Keratinocyte (primary cell): ENCODE data around the gene SEC61B. TPM values are rescaled to one million over a fixed set of nuclear protein-coding genes. Genes with fewer than 3 reads are reported as not detected.

Source experiments
- DNase-seq: peaks from one replicate; pipeline ENCODE4 v3.0.0-alpha.2; 2011; ENCODE audit warnings: low read depth, missing footprints, low spot score
- FAIRE-seq: peaks from 2 replicates; lab custom pipeline; 2011; peaks lifted over from hg19 to GRCh38; lab: Jason Lieb, UNC
- H2AFZ ChIP-seq: 2 replicates; pipeline ENCODE4 v1.6.0; 2012; ENCODE audit warnings: low read length, control low read depth, inconsistent platforms; ENCODE audit not compliant: control insufficient read depth
- H3K27ac ChIP-seq: 2 replicates; pipeline ENCODE4 v1.5.1; 2011; ENCODE audit warnings: low read length; ENCODE audit not compliant: control insufficient read depth, insufficient read depth
- H3K27me3 ChIP-seq: 3 replicates; pipeline ENCODE4 v1.6.0; 2011; ENCODE audit warnings: low read length; ENCODE audit not compliant: control insufficient read depth, insufficient read depth; ENCODE audit errors: extremely low read depth
- H3K36me3 ChIP-seq, 2 experiments: 2 replicates in 1 of 2; 3 replicates in 1 of 2; pipeline ENCODE4 v1.5.1; 2011; ENCODE audit warnings: low read length in 2 of 2, mild to moderate bottlenecking in 1 of 2; ENCODE audit not compliant: control insufficient read depth in 2 of 2, insufficient read depth in 2 of 2; ENCODE audit errors: extremely low read depth in 1 of 2
- H3K4me1 ChIP-seq: 3 replicates; pipeline ENCODE4 v1.5.1; 2011; ENCODE audit warnings: low read length; ENCODE audit not compliant: control insufficient read depth, insufficient read depth; ENCODE audit errors: extremely low read depth
- H3K4me2 ChIP-seq: 3 replicates; pipeline ENCODE4 v1.6.0; 2011; ENCODE audit warnings: low read depth, low read length; ENCODE audit not compliant: control insufficient read depth, insufficient read depth; ENCODE audit errors: extremely low read depth
- H3K4me3 ChIP-seq, 3 experiments: fragments of 200-600 bp in 1 of 3; sonication (generic) in 1 of 3; 2 replicates in 2 of 3; 3 replicates in 1 of 3; pipeline ENCODE4 v1.5.1; 2011 to 2016; ENCODE audit warnings: low read length in 3 of 3, mild to moderate bottlenecking in 3 of 3, control low read depth in 2 of 3, inconsistent platforms in 1 of 3, low read depth in 1 of 3, mixed read lengths in 1 of 3, mixed run types in 1 of 3, moderate library complexity in 1 of 3; ENCODE audit not compliant: control insufficient read depth in 2 of 3, insufficient read depth in 2 of 3; ENCODE audit errors: extremely low read depth in 1 of 3
- H3K79me2 ChIP-seq: 2 replicates; pipeline ENCODE4 v1.6.0; 2012; ENCODE audit warnings: low read length; ENCODE audit not compliant: control insufficient read depth, insufficient read depth
- H3K9ac ChIP-seq: 3 replicates; pipeline ENCODE4 v1.6.0; 2011; ENCODE audit warnings: low read length; ENCODE audit not compliant: control insufficient read depth, insufficient read depth; ENCODE audit errors: extremely low read depth
- H3K9me1 ChIP-seq: 3 replicates; pipeline ENCODE4 v1.6.0; 2011; ENCODE audit warnings: low read length; ENCODE audit not compliant: control insufficient read depth, insufficient read depth; ENCODE audit errors: extremely low read depth
- H3K9me3 ChIP-seq: 2 replicates; pipeline ENCODE4 v1.5.1; 2012; ENCODE audit warnings: low read depth, low read length; ENCODE audit not compliant: control insufficient read depth
- H4K20me1 ChIP-seq: 3 replicates; pipeline ENCODE4 v1.6.0; 2011; ENCODE audit warnings: low read length; ENCODE audit not compliant: control insufficient read depth, insufficient read depth; ENCODE audit errors: extremely low read depth
- EZH2 ChIP-seq: IDR thresholded peaks from one replicate; pipeline ENCODE4 v1.6.1; 2012; ENCODE audit warnings: inconsistent platforms, mild to moderate bottlenecking, low read length, moderate library complexity
- dilution Hi-C: fragments of 300-500 bp; cut with MboI; formaldehyde crosslinking; loops from one replicate; pipeline ENCODE4 v1.7.0; 2020; ENCODE audit warnings: low sequenced_read_pairs; ENCODE audit not compliant: extremely low pct_ligation_motif_present
- polyA plus RNA-seq, 5 experiments: library from polyadenylated mRNA; depleted of rRNA in 3 of 5; stranded (reverse) in 3 of 5; stranded (forward) in 1 of 5; unstranded in 1 of 5; fragments of >200 nt; gene quantifications; 1 replicate in 1 of 5; 2 replicates in 3 of 5; 3 replicates in 1 of 5; pipeline versions ENCODE4 v1.2.1 to v1.2.3, GENCODE V29; 2011 to 2012; ENCODE audit warnings: missing spikeins in 2 of 5, low read depth in 1 of 5, low replicate concordance in 1 of 5
- TF ChIP-seq, protein P1 (sequence below), 3 experiments: IDR thresholded peaks in 1 of 3; conservative IDR thresholded peaks in 1 of 3; optimal IDR thresholded peaks in 1 of 3; 2 replicates in 2 of 3; 3 replicates in 1 of 3; pipeline versions ENCODE3 to v1.5.1; 2011; ENCODE audit warnings: low read length in 3 of 3, mild to moderate bottlenecking in 3 of 3, moderate library complexity in 2 of 3, control low read depth in 1 of 3, inconsistent platforms in 1 of 3; ENCODE audit not compliant: insufficient read depth in 2 of 3; ENCODE audit errors: extremely low read depth in 1 of 3

SEC61B gene
- polyA plus RNA-seq, 1 donor (not counting 4 experiments of a cell fraction or from before 2014, with no cell fraction given) = 207 TPM

DNA sequence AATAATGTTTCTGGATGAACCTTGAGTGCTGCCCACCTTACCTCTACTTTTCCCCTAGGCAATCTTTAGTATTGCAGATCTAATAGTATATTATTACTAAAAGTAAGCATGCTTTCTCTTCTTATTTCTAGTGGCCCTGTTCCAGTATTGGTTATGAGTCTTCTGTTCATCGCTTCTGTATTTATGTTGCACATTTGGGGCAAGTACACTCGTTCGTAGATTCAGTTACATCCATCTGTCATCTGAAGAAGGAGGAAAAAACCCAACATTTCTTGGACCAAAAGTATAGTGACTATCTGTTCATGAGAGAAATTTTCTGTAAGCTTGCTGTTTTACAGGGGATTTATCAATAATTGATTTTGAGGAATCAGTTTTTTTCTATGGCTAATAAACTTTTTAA is 8.1 kb downstream of the SEC61B start:
- dilution Hi-C loops = no loop called here
- H3K9me1 ChIP-seq = no peaks in the 10 kb centered on the region
- no peak overlapping the region for H3K4me2 ChIP-seq
- H3K9ac ChIP-seq = no peak overlapping the region
- no peak for TF ChIP-seq EZH2
- TF ChIP-seq, protein P1, sequence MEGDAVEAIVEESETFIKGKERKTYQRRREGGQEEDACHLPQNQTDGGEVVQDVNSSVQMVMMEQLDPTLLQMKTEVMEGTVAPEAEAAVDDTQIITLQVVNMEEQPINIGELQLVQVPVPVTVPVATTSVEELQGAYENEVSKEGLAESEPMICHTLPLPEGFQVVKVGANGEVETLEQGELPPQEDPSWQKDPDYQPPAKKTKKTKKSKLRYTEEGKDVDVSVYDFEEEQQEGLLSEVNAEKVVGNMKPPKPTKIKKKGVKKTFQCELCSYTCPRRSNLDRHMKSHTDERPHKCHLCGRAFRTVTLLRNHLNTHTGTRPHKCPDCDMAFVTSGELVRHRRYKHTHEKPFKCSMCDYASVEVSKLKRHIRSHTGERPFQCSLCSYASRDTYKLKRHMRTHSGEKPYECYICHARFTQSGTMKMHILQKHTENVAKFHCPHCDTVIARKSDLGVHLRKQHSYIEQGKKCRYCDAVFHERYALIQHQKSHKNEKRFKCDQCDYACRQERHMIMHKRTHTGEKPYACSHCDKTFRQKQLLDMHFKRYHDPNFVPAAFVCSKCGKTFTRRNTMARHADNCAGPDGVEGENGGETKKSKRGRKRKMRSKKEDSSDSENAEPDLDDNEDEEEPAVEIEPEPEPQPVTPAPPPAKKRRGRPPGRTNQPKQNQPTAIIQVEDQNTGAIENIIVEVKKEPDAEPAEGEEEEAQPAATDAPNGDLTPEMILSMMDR (optimal IDR thresholded peaks at IDR 0.05 in 1 of 3, IDR thresholded peaks at IDR 0.05 in 1 of 3, conservative IDR thresholded peaks at IDR 0.05 in 1 of 3; ENCODE audit: extremely low read depth in 1 of 3, insufficient read depth in 2 of 3, low read length in 3 of 3) = no peak
- peaks cover 3% of the 10 kb centered on the region for H4K20me1 ChIP-seq
- H3K27ac ChIP-seq = no peak overlapping the region
- DNase-seq (no peak), FAIRE-seq (no peak)
- H3K27me3 ChIP-seq = no peaks in the 10 kb centered on the region
- peaks cover 22 to 24% of the 10 kb centered on the region in 2 experiments for H3K36me3 ChIP-seq
- H2AFZ ChIP-seq = no peak overlapping the region
- H3K79me2 ChIP-seq = peaks cover 26% of the 10 kb centered on the region
- no peaks in the 10 kb centered on the region for H3K9me3 ChIP-seq
- no peaks in the 10 kb centered on the region for H3K4me1 ChIP-seq
- no peak overlapping the region for H3K4me3 ChIP-seq

DNA sequence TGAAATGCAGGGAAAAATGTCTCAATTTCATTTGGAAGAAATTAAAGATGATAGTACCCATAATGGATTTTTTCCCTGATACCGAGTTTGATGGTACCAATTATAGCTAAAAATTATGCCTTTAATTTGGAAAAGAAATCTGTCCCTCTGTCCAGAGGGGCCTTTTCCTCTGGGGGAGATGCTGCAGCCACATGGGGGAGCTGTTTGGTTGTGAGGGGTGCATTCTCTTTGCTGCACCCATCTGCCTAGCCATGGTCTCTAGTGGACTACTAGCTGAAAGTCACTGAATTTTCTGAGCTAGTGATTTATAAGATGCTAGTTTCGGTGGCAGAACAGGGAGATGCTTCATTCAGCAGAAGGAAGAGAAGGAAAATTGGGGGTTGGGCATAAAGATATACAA is 9.6 kb downstream of the SEC61B start:
- H2AFZ ChIP-seq = no peak overlapping the region
- no peak overlapping the region for H3K27ac ChIP-seq
- DNase-seq (no peak), FAIRE-seq (no peak)
- H3K27me3 ChIP-seq = no peaks in the 10 kb centered on the region
- H3K4me2 ChIP-seq = no peak overlapping the region
- no peak overlapping the region for H3K9ac ChIP-seq
- dilution Hi-C loops = no loop called here
- H3K36me3 ChIP-seq = peaks cover 16 to 21% of the 10 kb centered on the region in 2 experiments
- no peaks in the 10 kb centered on the region for H3K9me1 ChIP-seq
- no peaks in the 10 kb centered on the region for H4K20me1 ChIP-seq
- no peaks in the 10 kb centered on the region for H3K9me3 ChIP-seq
- no peak for TF ChIP-seq EZH2
- TF ChIP-seq, protein P1 (optimal IDR thresholded peaks at IDR 0.05 in 1 of 3, IDR thresholded peaks at IDR 0.05 in 1 of 3, conservative IDR thresholded peaks at IDR 0.05 in 1 of 3; ENCODE audit: extremely low read depth in 1 of 3, insufficient read depth in 2 of 3, low read length in 3 of 3) = peak; percentile 54 to 66 (median 66)
- no peak overlapping the region for H3K4me3 ChIP-seq
- H3K79me2 ChIP-seq = peaks cover 11% of the 10 kb centered on the region
- no peaks in the 10 kb centered on the region for H3K4me1 ChIP-seq
